Endothelial cell (in vitro differentiated cells): ENCODE data around the gene SENP7. TPM values are rescaled to one million over a fixed set of nuclear protein-coding genes. Genes with fewer than 3 reads are reported as not detected.
"Not testable (repeated sequence)": the region's sequence is repeated elsewhere in the genome, so short reads cannot be mapped to it uniquely, and the experiment has no call there.

Source experiments
- DNase-seq: peaks from one replicate; pipeline ENCODE4 v3.0.0; 2021; ENCODE audit warnings: low spot score
- H3K27ac Mint-ChIP-seq: one replicate; pipeline ENCODE4 v1.8.0; 2021; ENCODE audit warnings: mixed read lengths, inconsistent platforms; ENCODE audit not compliant: unreplicated experiment
- H3K27me3 Mint-ChIP-seq: one replicate; pipeline ENCODE4 v1.8.0; 2021; ENCODE audit warnings: mild to moderate bottlenecking, moderate library complexity, mixed read lengths, inconsistent platforms; ENCODE audit not compliant: unreplicated experiment
- H3K36me3 Mint-ChIP-seq: one replicate; pipeline ENCODE4 v1.8.0; 2021; ENCODE audit warnings: mild to moderate bottlenecking, low read depth, mixed read lengths, inconsistent platforms; ENCODE audit not compliant: unreplicated experiment
- H3K4me1 Mint-ChIP-seq: one replicate; pipeline ENCODE4 v1.8.0; 2021; ENCODE audit warnings: mild to moderate bottlenecking, mixed read lengths, inconsistent platforms; ENCODE audit not compliant: unreplicated experiment
- H3K4me3 Mint-ChIP-seq: one replicate; pipeline ENCODE4 v1.8.0; 2021; ENCODE audit warnings: mild to moderate bottlenecking, mixed read lengths, inconsistent platforms; ENCODE audit not compliant: unreplicated experiment
- H3K9me3 Mint-ChIP-seq: one replicate; pipeline ENCODE4 v1.8.0; 2021; ENCODE audit warnings: mixed read lengths, inconsistent platforms; ENCODE audit not compliant: unreplicated experiment
- CTCF ChIP-seq: fragments of 200-600 bp; sonication (generic); IDR thresholded peaks from one replicate; pipeline ENCODE4 v1.5.0; 2021; ENCODE audit warnings: antibody characterized with exemption; ENCODE audit not compliant: unreplicated experiment
- total RNA-seq: library from RNA; stranded (reverse); fragmentation: NEBNext Ultra II Directional; extraction: Animal tissue kit (Norgen Biotek cat#: 25700); gene quantifications from one replicate; pipeline ENCODE4 v1.2.1, GENCODE V29; 2021; ENCODE audit not compliant: unreplicated experiment

SENP7 gene
- total RNA-seq, 1 donor from 2014 or later, result 36.6 TPM

DNA sequence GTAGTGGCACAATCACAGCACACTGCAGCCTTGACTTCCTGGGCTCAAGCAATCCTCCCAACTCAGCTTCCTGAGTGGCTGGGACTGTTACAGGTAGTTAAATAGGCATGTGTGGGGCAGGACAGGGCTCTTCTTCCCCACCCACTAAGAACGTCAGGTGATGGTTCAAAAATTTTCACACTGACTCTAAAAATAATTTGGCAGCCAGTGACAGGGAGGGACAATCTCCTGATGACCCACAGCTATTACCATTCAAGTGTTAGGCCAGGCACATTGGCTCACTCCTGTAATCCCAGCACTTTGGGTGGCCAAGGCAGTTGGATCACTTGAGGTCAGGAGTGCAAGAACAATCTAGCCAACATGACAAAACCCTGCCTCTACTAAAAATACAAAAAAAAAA is 36.5 kb upstream of the SENP7 start:
- no peak overlapping the region for H3K4me3 Mint-ChIP-seq
- H3K4me1 Mint-ChIP-seq, result no peaks in the 10 kb centered on the region
- peaks cover 9% of the 10 kb centered on the region for H3K9me3 Mint-ChIP-seq
- peaks cover 12% of the 10 kb centered on the region for H3K36me3 Mint-ChIP-seq
- no peak for DNase-seq
- TF ChIP-seq CTCF, result no peak
- H3K27me3 Mint-ChIP-seq, result peaks cover 1% of the 10 kb centered on the region
- no peak overlapping the region for H3K27ac Mint-ChIP-seq

DNA sequence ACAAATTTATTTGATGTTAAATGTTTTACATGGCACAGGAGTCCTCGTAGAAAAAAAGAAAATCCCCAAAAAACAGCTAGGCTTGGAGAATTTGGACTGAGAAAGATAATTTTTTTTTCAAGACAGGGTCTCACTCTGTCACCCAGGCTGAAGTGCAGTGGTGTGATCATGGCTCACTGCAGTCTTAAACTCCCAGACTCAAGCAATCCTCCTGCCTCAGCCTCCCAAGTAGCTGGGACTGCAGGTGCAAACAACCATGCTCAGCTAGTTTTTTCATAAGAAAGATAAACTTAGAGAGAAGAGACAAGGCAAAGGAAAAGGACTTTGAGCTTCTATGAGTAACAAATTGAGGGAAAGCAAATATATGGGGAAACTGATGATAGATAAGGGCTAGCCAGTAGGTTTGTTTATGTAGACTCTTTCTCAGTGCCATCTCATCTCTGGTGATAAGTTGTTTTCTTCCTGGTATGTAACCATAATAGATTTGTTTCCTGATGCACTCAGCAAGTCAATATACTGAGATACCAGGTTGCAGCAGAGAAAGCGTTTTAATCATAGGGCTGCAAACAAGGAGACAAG is 35.6 kb upstream of the SENP7 start:
- Mint-ChIP-seq H3K9me3 (peaks cover 9% of the 10 kb centered on the region), H3K27me3 (peaks cover 1% of the 10 kb centered on the region), H3K27ac (no peak overlapping the region), H3K4me1 (no peaks in the 10 kb centered on the region), H3K4me3 (no peak overlapping the region), H3K36me3 (peaks cover 12% of the 10 kb centered on the region)
- TF ChIP-seq CTCF, result no peak
- DNase-seq, result no peak

GRCh38 chr3:101544161-101544850 is 31.3 kb upstream of the SENP7 start:
- Mint-ChIP-seq H3K9me3 (no peaks in the 10 kb centered on the region), H3K27me3 (no peaks in the 10 kb centered on the region), H3K4me3 (no peak overlapping the region), H3K27ac (no peak overlapping the region), H3K4me1 (no peaks in the 10 kb centered on the region), H3K36me3 (no peaks in the 10 kb centered on the region)
- DNase-seq, result no peak
- no peak for TF ChIP-seq CTCF

DNA sequence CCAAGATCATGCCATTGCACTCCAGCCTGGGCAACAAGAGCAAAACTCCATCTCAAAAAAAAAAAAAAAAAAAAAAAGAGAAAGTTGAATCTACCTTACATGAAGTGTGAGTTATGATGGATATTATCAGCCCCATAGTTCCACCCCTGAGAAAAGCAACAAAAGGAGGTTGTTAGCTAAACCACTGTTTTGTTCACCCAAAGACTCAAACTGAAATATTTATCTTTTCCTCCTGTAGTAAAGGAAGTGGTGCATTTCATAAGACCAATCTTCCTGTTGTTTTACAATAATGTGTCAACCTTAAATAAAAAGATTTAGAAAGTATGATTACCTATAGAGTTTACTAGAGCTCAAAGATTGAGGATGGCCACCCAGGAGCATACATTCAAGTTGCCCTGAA is 29.9 kb upstream of the SENP7 start:
- no peaks in the 10 kb centered on the region for H3K4me1 Mint-ChIP-seq
- no peak for DNase-seq
- no peak overlapping the region for H3K27ac Mint-ChIP-seq
- TF ChIP-seq CTCF, result no peak
- H3K4me3 Mint-ChIP-seq, result no peak overlapping the region
- H3K9me3 Mint-ChIP-seq, result no peaks in the 10 kb centered on the region
- no peaks in the 10 kb centered on the region for H3K36me3 Mint-ChIP-seq
- H3K27me3 Mint-ChIP-seq, result peaks cover 3% of the 10 kb centered on the region

- not testable (repeated sequence) for H3K4me3 Mint-ChIP-seq, H3K4me1 Mint-ChIP-seq, H3K36me3 Mint-ChIP-seq, DNase-seq, H3K9me3 Mint-ChIP-seq, H3K27me3 Mint-ChIP-seq, H3K27ac Mint-ChIP-seq
These were observed 23.9 kb upstream of the SENP7 start for GRCh38 chr3:101536955-101537354.
